H9 (cell line): ENCODE results near the gene RNF180. TPM values are rescaled to one million over a fixed set of nuclear protein-coding genes. Genes with fewer than 3 reads are reported as not detected.

Source experiments
- DNase-seq: peaks from one replicate; pipeline ENCODE4 v3.0.0-alpha.2; 2017
- H2AFZ ChIP-seq: one replicate; pipeline ENCODE4 v1.6.1; 2013; ENCODE audit warnings: mild to moderate bottlenecking, low read length, control low read depth, moderate library complexity
- H2AK5ac ChIP-seq: 2 replicates; pipeline ENCODE4 v1.6.1; 2013; ENCODE audit warnings: low read length, control low read depth, mixed read lengths; ENCODE audit not compliant: insufficient read length
- H2BK120ac ChIP-seq: one replicate; pipeline ENCODE4 v1.6.1; 2013; ENCODE audit warnings: low read depth, mild to moderate bottlenecking, low read length, control low read depth, inconsistent platforms; ENCODE audit not compliant: poor library complexity, severe bottlenecking
- H2BK12ac ChIP-seq: 2 replicates; pipeline ENCODE4 v1.6.1; 2013; ENCODE audit warnings: low read length, control low read depth, mixed read lengths, low read depth; ENCODE audit not compliant: insufficient read length
- H2BK15ac ChIP-seq: 2 replicates; pipeline ENCODE4 v1.6.1; 2013; ENCODE audit warnings: low read depth, low read length, control low read depth
- H2BK20ac ChIP-seq: one replicate; pipeline ENCODE4 v1.6.1; 2013; ENCODE audit warnings: low read depth, mild to moderate bottlenecking, low read length, control low read depth, inconsistent platforms; ENCODE audit not compliant: poor library complexity, severe bottlenecking
- H2BK5ac ChIP-seq: 2 replicates; pipeline ENCODE4 v1.6.1; 2013; ENCODE audit warnings: low read length, control low read depth, mixed read lengths; ENCODE audit not compliant: insufficient read length
- H3K14ac ChIP-seq: 2 replicates; pipeline ENCODE4 v1.6.1; 2013; ENCODE audit warnings: low read length, control low read depth; ENCODE audit not compliant: insufficient read depth
- H3K18ac ChIP-seq: 2 replicates; pipeline ENCODE4 v1.6.1; 2013; ENCODE audit warnings: low read depth, mild to moderate bottlenecking, mixed read lengths, low read length, control low read depth; ENCODE audit not compliant: insufficient read length
- H3K23ac ChIP-seq: 2 replicates; pipeline ENCODE4 v1.6.1; 2013; ENCODE audit warnings: low read length, control low read depth, mixed read lengths, low read depth; ENCODE audit not compliant: insufficient read length
- H3K23me2 ChIP-seq: 2 replicates; pipeline ENCODE4 v1.6.1; 2013; ENCODE audit warnings: low read depth, mild to moderate bottlenecking, mixed read lengths, low read length, control low read depth; ENCODE audit not compliant: insufficient read length, poor library complexity, severe bottlenecking
- H3K27ac ChIP-seq: 2 replicates; pipeline ENCODE4 v1.5.1; 2013; ENCODE audit warnings: low read length, control low read depth, mixed read lengths, low read depth; ENCODE audit not compliant: insufficient read length
- H3K27me3 ChIP-seq: 2 replicates; pipeline ENCODE4 v1.6.1; 2013; ENCODE audit warnings: low read length, control low read depth, inconsistent platforms; ENCODE audit not compliant: insufficient read depth
- H3K4ac ChIP-seq: 2 replicates; pipeline ENCODE4 v1.6.1; 2013; ENCODE audit warnings: low read depth, mild to moderate bottlenecking, control low read depth, inconsistent platforms, low read length, moderate library complexity
- H3K4me1 ChIP-seq: 2 replicates; pipeline ENCODE4 v1.6.1; 2013; ENCODE audit warnings: low read length, control low read depth, inconsistent platforms; ENCODE audit not compliant: insufficient read depth
- H3K4me2 ChIP-seq: 2 replicates; pipeline ENCODE4 v1.6.1; 2013; ENCODE audit warnings: low read length, control low read depth, mixed read lengths; ENCODE audit not compliant: insufficient read length, insufficient read depth
- H3K56ac ChIP-seq: 2 replicates; pipeline ENCODE4 v1.6.1; 2013; ENCODE audit warnings: low read depth, mild to moderate bottlenecking, mixed read lengths, low read length, control low read depth; ENCODE audit not compliant: insufficient read length
- H3K79me1 ChIP-seq: 2 replicates; pipeline ENCODE4 v1.6.1; 2013; ENCODE audit warnings: low read depth, mild to moderate bottlenecking, moderate library complexity, low read length, control low read depth, inconsistent platforms; ENCODE audit not compliant: insufficient read depth, poor library complexity, severe bottlenecking
- H3K79me2 ChIP-seq: 2 replicates; pipeline ENCODE4 v1.6.1; 2013; ENCODE audit warnings: low read length, control low read depth, inconsistent platforms; ENCODE audit not compliant: insufficient read depth
- H3K9ac ChIP-seq: 2 replicates; pipeline ENCODE4 v1.6.1; 2013; ENCODE audit warnings: low read length, control low read depth, mixed read lengths; ENCODE audit not compliant: insufficient read length; ENCODE audit errors: extremely low read depth
- H3K9me3 ChIP-seq: one replicate; pipeline ENCODE4 v1.6.1; 2013; ENCODE audit warnings: low read depth, low read length, inconsistent platforms; ENCODE audit not compliant: control insufficient read depth
- H3T11ph ChIP-seq: one replicate; pipeline ENCODE4 v1.6.1; 2013; ENCODE audit warnings: mild to moderate bottlenecking, low read length, control low read depth, inconsistent platforms
- H4K20me1 ChIP-seq: one replicate; pipeline ENCODE4 v1.6.1; 2013; ENCODE audit not compliant: control insufficient read depth, insufficient read length, insufficient read depth
- H4K5ac ChIP-seq: 2 replicates; pipeline ENCODE4 v1.6.1; 2013; ENCODE audit warnings: low read depth, mild to moderate bottlenecking, mixed read lengths, low read length, control low read depth; ENCODE audit not compliant: insufficient read length
- H4K8ac ChIP-seq: replicated peaks from 2 replicates; pipeline ENCODE4 v1.6.1; 2013; ENCODE audit warnings: low read length, control low read depth, mixed read lengths, low read depth; ENCODE audit not compliant: insufficient read length
- H4K91ac ChIP-seq: 2 replicates; pipeline ENCODE4 v1.6.1; 2013; ENCODE audit warnings: low read depth, mild to moderate bottlenecking, moderate library complexity, mixed read lengths, low read length, control low read depth; ENCODE audit not compliant: insufficient read length
- H3K27ac Mint-ChIP-seq, 3 experiments: 2 replicates in 2 of 3; 3 replicates in 1 of 3; pipeline ENCODE4 v1.8.0; 2020 to 2021; ENCODE audit warnings: mixed read lengths in 3 of 3, mild to moderate bottlenecking in 1 of 3, moderate library complexity in 1 of 3
- H3K27me3 Mint-ChIP-seq: 2 replicates; pipeline ENCODE4 v1.8.0; 2021; ENCODE audit warnings: low read depth, mild to moderate bottlenecking, moderate library complexity, mixed read lengths
- H3K36me3 Mint-ChIP-seq, 3 experiments: 2 replicates in 2 of 3; 3 replicates in 1 of 3; pipeline ENCODE4 v1.8.0; 2020 to 2021; ENCODE audit warnings: low read depth in 3 of 3, mixed read lengths in 3 of 3; ENCODE audit not compliant: insufficient read depth in 1 of 3
- H3K4me1 Mint-ChIP-seq, 2 experiments: 2 replicates each; pipeline ENCODE4 v1.8.0; 2020; ENCODE audit warnings: mixed read lengths in 2 of 2
- H3K4me3 Mint-ChIP-seq, 2 experiments: 2 replicates in 1 of 2; 3 replicates in 1 of 2; pipeline ENCODE4 v1.8.0; 2020 to 2021; ENCODE audit warnings: mild to moderate bottlenecking in 2 of 2, mixed read lengths in 2 of 2, moderate library complexity in 1 of 2
- H3K9me3 Mint-ChIP-seq, 2 experiments: 2 replicates in 1 of 2; 3 replicates in 1 of 2; pipeline ENCODE4 v1.8.0; 2020; ENCODE audit warnings: mild to moderate bottlenecking in 2 of 2, mixed read lengths in 2 of 2, moderate library complexity in 1 of 2
- WGBS: extraction: QIAGEN DNeasy Blood & Tissue Kit; methylation state at CpG from one replicate; pipeline ENCODE4 v1.1.7; 2013; ENCODE audit warnings: missing lambda C conversion rate, low lambda C conversion rate, mixed read lengths; ENCODE audit not compliant: insufficient read length; ENCODE audit errors: extremely low coverage; 5-methylcytosine and 5-hydroxymethylcytosine counted together
- total RNA-seq: library from RNA; stranded (reverse); gene quantifications from 2 replicates; pipeline ENCODE4 v1.2.1, GENCODE V29; 2021
- TF ChIP-seq, protein P1 (sequence below): fragments of 200-600 bp; sonication (generic); conservative IDR thresholded peaks from 3 replicates; pipeline ENCODE4 v1.8.0; 2021; ENCODE audit warnings: antibody characterized with exemption, mild to moderate bottlenecking

Gene RNF180
- total RNA-seq, 1 experiment from 2014 or later, result 2.5 TPM

DNA sequence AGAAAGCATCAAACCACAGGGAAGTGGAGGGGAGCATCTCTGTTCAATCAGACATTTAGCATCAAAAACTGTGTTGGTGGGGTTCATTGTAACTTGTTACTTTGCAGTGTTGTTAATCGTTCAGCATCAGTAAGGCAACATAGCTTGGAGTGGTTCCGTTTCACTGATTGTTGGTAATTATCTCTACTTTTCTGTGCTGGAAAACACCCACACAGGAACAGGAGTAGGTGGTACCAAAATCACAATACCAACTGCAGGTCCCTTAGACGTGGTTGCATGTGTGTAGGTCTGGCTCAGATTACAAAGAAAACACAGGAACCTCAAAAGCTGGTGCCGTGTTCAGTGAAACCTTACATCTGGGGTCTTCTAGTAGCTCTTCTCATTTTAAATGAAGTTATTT, 146.8 kb downstream of the RNF180 start:
- H3K9me3 ChIP-seq, result no peaks in the 10 kb centered on the region
- no peak for DNase-seq
- H3T11ph ChIP-seq, result no peak overlapping the region
- H2AK5ac ChIP-seq, result no peak overlapping the region
- H4K8ac ChIP-seq, result no peak overlapping the region
- H3K18ac ChIP-seq, result no peak overlapping the region
- H3K27ac Mint-ChIP-seq, result no peak overlapping the region
- no peak overlapping the region for H4K91ac ChIP-seq
- no peaks in the 10 kb centered on the region for H3K9me3 Mint-ChIP-seq
- H2BK5ac ChIP-seq, result no peak overlapping the region
- H3K27me3 Mint-ChIP-seq, result no peaks in the 10 kb centered on the region
- H3K27me3 ChIP-seq, result no peaks in the 10 kb centered on the region
- no CpG with 5 or more reads among the region's 4 CpGs for WGBS
- no peak overlapping the region for H3K56ac ChIP-seq
- H4K20me1 ChIP-seq, result no peaks in the 10 kb centered on the region
- no peaks in the 10 kb centered on the region for H3K23me2 ChIP-seq
- H3K4ac ChIP-seq, result no peak overlapping the region
- no peak overlapping the region for H2AFZ ChIP-seq
- H3K36me3 Mint-ChIP-seq, result no peaks in the 10 kb centered on the region
- H3K27ac ChIP-seq, result no peak overlapping the region
- no peaks in the 10 kb centered on the region for H3K4me1 ChIP-seq
- H3K14ac ChIP-seq, result no peak overlapping the region
- no peaks in the 10 kb centered on the region for H3K4me1 Mint-ChIP-seq
- no peak overlapping the region for H4K5ac ChIP-seq
- no peak overlapping the region for H3K4me2 ChIP-seq
- no peaks in the 10 kb centered on the region for H3K79me2 ChIP-seq
- no peaks in the 10 kb centered on the region for H3K79me1 ChIP-seq
- H3K23ac ChIP-seq, result no peak overlapping the region
- H2BK120ac ChIP-seq, result no peak overlapping the region
- H2BK20ac ChIP-seq, result no peak overlapping the region
- H2BK12ac ChIP-seq, result no peak overlapping the region
- no peak overlapping the region for H2BK15ac ChIP-seq
- TF ChIP-seq, protein P1, sequence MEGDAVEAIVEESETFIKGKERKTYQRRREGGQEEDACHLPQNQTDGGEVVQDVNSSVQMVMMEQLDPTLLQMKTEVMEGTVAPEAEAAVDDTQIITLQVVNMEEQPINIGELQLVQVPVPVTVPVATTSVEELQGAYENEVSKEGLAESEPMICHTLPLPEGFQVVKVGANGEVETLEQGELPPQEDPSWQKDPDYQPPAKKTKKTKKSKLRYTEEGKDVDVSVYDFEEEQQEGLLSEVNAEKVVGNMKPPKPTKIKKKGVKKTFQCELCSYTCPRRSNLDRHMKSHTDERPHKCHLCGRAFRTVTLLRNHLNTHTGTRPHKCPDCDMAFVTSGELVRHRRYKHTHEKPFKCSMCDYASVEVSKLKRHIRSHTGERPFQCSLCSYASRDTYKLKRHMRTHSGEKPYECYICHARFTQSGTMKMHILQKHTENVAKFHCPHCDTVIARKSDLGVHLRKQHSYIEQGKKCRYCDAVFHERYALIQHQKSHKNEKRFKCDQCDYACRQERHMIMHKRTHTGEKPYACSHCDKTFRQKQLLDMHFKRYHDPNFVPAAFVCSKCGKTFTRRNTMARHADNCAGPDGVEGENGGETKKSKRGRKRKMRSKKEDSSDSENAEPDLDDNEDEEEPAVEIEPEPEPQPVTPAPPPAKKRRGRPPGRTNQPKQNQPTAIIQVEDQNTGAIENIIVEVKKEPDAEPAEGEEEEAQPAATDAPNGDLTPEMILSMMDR, result no peak
- no peak overlapping the region for H3K4me3 Mint-ChIP-seq
- no peak overlapping the region for H3K9ac ChIP-seq
